K562 (cell line): ENCODE data around the gene LCMT2. TPM values are rescaled to one million over a fixed set of nuclear protein-coding genes. Genes with fewer than 3 reads are reported as not detected.

Source experiments
- CBX1 ChIP-seq: sonication (generic); IDR thresholded peaks from 2 replicates; pipeline ENCODE4 v1.6.1; 2016; ENCODE audit warnings: antibody characterized with exemption, low read depth, mild to moderate bottlenecking
- GABPB1 ChIP-seq: sonication (generic); formaldehyde crosslinking; IDR thresholded peaks from 2 replicates; pipeline ENCODE4 v1.8.0; 2022; ENCODE audit warnings: mild to moderate bottlenecking, missing genetic modification reagents
- LEF1 ChIP-seq: fragments of 450-650 bp; IDR thresholded peaks from 2 replicates; pipeline ENCODE4 v1.6.1; 2016; ENCODE audit warnings: mild to moderate bottlenecking
- NCOA6 ChIP-seq: fragments of 450-650 bp; IDR thresholded peaks from 2 replicates; pipeline ENCODE4 v1.6.1; 2017; ENCODE audit warnings: mild to moderate bottlenecking
- NR3C1 ChIP-seq: sonication (generic); formaldehyde crosslinking; IDR thresholded peaks from 2 replicates; pipeline ENCODE4 v1.8.1; 2022; ENCODE audit warnings: missing genetic modification reagents
- RBM17 ChIP-seq: fragments of 200-400 bp; formaldehyde crosslinking; IDR thresholded peaks from 2 replicates; pipeline ENCODE4 v1.6.1; 2017; ENCODE audit warnings: low read depth, mild to moderate bottlenecking, low read length, borderline replicate concordance
- RCOR1 ChIP-seq, 2 experiments: IDR thresholded peaks; 2 replicates each; pipeline ENCODE4 v1.6.1; 2012; ENCODE audit warnings: low read depth in 2 of 2, low read length in 2 of 2, borderline replicate concordance in 1 of 2, improper control_type of control experiment in 1 of 2
- SMAD4 ChIP-seq: fragments of 250-450 bp; sonication (Bioruptor Pico); conservative IDR thresholded peaks from 2 replicates; pipeline ENCODE4 v1.8.0; 2021; ENCODE audit warnings: inconsistent platforms, mild to moderate bottlenecking, moderate library complexity
- TAF1 ChIP-seq: IDR thresholded peaks from 2 replicates; pipeline ENCODE4 v1.6.1; 2011; ENCODE audit warnings: mild to moderate bottlenecking, low read length, moderate library complexity; ENCODE audit not compliant: insufficient read depth, control insufficient read depth, severe bottlenecking; ENCODE audit errors: extremely low read depth
- ZBTB26 ChIP-seq: fragments of 450-650 bp; formaldehyde crosslinking; IDR thresholded peaks from 2 replicates; pipeline ENCODE4 v1.4.0; 2022; ENCODE audit warnings: missing genetic modification characterization
- ZNF644 ChIP-seq: fragments of 200-800 bp; sonication (Bioruptor generic); IDR thresholded peaks from 2 replicates; pipeline ENCODE4 v1.6.1; 2016; ENCODE audit warnings: low read depth, missing genetic modification characterization, missing compliant biosample characterization
- polyA plus RNA-seq, 8 experiments: library from polyadenylated mRNA; depleted of rRNA in 4 of 8; stranded (reverse) in 5 of 8; unstranded in 3 of 8; fragments of >200 nt; fragmentation: Nextera tagmentation in 2 of 8; fragmentation: Illumina TruSeq in 1 of 8; extraction: Ambion mirVana in 2 of 8; extraction: Trizol in 1 of 8; gene quantifications; 2 replicates each; pipeline versions ENCODE4 v1.2.1 to v1.2.3, GENCODE V29; 2011 to 2014; ENCODE audit warnings: inconsistent platforms in 1 of 8, missing spikeins in 1 of 8
- total RNA-seq, 7 experiments: library from RNA; depleted of rRNA in 6 of 7; stranded (reverse); fragments of >200 nt in 6 of 7; fragmentation: Illumina TruSeq in 2 of 7; extraction: Trizol in 2 of 7; gene quantifications; 2 replicates each; pipeline versions ENCODE4 v1.2.1 to v1.2.3, GENCODE V29; 2011 to 2021; ENCODE audit warnings: low replicate concordance in 1 of 7
- TF ChIP-seq, protein P1 (sequence below): fragments of 200-600 bp; sonication (generic); IDR thresholded peaks from one replicate; pipeline ENCODE4 v1.6.1; 2012; ENCODE audit warnings: mild to moderate bottlenecking, low read depth, low read length, inconsistent platforms
- TF ChIP-seq, protein P2 (sequence below), 2 experiments: fragments of 250-450 bp in 1 of 2; fragments of 450-650 bp in 1 of 2; sonication (Bioruptor Pico) in 1 of 2; IDR thresholded peaks; 2 replicates each; pipeline versions ENCODE4 v1.6.1 to v1.8.0; 2016 to 2021; ENCODE audit warnings: mild to moderate bottlenecking in 2 of 2, moderate library complexity in 2 of 2, missing compliant biosample characterization in 1 of 2, missing genetic modification characterization in 1 of 2

The LCMT2 gene
- total and polyA plus RNA-seq, 9 of the 15 experiments (the other 6 are each of a cell fraction or from before 2014, with no cell fraction given): 2.5 to 22.3 (median 15.2) TPM

GRCh38 chr15:43370975-43371974 lies 40.9 kb upstream of the LCMT2 start, which contains the start of the genes TUBGCP4 and ZSCAN29 (continued):
- TF ChIP-seq, protein P1, sequence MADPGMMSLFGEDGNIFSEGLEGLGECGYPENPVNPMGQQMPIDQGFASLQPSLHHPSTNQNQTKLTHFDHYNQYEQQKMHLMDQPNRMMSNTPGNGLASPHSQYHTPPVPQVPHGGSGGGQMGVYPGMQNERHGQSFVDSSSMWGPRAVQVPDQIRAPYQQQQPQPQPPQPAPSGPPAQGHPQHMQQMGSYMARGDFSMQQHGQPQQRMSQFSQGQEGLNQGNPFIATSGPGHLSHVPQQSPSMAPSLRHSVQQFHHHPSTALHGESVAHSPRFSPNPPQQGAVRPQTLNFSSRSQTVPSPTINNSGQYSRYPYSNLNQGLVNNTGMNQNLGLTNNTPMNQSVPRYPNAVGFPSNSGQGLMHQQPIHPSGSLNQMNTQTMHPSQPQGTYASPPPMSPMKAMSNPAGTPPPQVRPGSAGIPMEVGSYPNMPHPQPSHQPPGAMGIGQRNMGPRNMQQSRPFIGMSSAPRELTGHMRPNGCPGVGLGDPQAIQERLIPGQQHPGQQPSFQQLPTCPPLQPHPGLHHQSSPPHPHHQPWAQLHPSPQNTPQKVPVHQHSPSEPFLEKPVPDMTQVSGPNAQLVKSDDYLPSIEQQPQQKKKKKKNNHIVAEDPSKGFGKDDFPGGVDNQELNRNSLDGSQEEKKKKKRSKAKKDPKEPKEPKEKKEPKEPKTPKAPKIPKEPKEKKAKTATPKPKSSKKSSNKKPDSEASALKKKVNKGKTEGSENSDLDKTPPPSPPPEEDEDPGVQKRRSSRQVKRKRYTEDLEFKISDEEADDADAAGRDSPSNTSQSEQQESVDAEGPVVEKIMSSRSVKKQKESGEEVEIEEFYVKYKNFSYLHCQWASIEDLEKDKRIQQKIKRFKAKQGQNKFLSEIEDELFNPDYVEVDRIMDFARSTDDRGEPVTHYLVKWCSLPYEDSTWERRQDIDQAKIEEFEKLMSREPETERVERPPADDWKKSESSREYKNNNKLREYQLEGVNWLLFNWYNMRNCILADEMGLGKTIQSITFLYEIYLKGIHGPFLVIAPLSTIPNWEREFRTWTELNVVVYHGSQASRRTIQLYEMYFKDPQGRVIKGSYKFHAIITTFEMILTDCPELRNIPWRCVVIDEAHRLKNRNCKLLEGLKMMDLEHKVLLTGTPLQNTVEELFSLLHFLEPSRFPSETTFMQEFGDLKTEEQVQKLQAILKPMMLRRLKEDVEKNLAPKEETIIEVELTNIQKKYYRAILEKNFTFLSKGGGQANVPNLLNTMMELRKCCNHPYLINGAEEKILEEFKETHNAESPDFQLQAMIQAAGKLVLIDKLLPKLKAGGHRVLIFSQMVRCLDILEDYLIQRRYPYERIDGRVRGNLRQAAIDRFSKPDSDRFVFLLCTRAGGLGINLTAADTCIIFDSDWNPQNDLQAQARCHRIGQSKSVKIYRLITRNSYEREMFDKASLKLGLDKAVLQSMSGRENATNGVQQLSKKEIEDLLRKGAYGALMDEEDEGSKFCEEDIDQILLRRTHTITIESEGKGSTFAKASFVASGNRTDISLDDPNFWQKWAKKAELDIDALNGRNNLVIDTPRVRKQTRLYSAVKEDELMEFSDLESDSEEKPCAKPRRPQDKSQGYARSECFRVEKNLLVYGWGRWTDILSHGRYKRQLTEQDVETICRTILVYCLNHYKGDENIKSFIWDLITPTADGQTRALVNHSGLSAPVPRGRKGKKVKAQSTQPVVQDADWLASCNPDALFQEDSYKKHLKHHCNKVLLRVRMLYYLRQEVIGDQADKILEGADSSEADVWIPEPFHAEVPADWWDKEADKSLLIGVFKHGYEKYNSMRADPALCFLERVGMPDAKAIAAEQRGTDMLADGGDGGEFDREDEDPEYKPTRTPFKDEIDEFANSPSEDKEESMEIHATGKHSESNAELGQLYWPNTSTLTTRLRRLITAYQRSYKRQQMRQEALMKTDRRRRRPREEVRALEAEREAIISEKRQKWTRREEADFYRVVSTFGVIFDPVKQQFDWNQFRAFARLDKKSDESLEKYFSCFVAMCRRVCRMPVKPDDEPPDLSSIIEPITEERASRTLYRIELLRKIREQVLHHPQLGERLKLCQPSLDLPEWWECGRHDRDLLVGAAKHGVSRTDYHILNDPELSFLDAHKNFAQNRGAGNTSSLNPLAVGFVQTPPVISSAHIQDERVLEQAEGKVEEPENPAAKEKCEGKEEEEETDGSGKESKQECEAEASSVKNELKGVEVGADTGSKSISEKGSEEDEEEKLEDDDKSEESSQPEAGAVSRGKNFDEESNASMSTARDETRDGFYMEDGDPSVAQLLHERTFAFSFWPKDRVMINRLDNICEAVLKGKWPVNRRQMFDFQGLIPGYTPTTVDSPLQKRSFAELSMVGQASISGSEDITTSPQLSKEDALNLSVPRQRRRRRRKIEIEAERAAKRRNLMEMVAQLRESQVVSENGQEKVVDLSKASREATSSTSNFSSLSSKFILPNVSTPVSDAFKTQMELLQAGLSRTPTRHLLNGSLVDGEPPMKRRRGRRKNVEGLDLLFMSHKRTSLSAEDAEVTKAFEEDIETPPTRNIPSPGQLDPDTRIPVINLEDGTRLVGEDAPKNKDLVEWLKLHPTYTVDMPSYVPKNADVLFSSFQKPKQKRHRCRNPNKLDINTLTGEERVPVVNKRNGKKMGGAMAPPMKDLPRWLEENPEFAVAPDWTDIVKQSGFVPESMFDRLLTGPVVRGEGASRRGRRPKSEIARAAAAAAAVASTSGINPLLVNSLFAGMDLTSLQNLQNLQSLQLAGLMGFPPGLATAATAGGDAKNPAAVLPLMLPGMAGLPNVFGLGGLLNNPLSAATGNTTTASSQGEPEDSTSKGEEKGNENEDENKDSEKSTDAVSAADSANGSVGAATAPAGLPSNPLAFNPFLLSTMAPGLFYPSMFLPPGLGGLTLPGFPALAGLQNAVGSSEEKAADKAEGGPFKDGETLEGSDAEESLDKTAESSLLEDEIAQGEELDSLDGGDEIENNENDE: no peak
- TF ChIP-seq ZBTB26 (no peak), TAF1 (peak; percentile 82), ZNF644 (no peak), CBX1 (0 out of 2 replicates have a peak, but pooled peaks have one; percentile 18), NR3C1 (CRISPR knock-in tag) (no peak), GABPB1 (peak; percentile 90), LEF1 (no peak), NCOA6 (no peak), RBM17 (no peak), RCOR1 (IDR thresholded peaks at IDR 0.05; ENCODE audit: borderline replicate concordance in 1 of 2, low read depth in 2 of 2, low read length in 2 of 2) (peak in 1 of 2 experiments; percentile 52; a peak in 2 of 4 replicates), SMAD4 (no peak)
- TF ChIP-seq, protein P2, sequence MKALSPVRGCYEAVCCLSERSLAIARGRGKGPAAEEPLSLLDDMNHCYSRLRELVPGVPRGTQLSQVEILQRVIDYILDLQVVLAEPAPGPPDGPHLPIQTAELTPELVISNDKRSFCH (CRISPR knock-in tag; IDR thresholded peaks at IDR 0.05): no peak
- TF ChIP-seq, protein P2 (tag; IDR thresholded peaks at IDR 0.05): peak; percentile 68; the same call in 1 of the 2 replicates
